Loucy (cell line): ENCODE data around the gene YAE1.

Experiments
- H2AFZ ChIP-seq: fragments of 200-600 bp; sonication (generic); 2 replicates; pipeline ENCODE4 v1.6.0; 2016; ENCODE audit warnings: antibody characterized with exemption, mild to moderate bottlenecking, low read length, moderate library complexity
- H3F3A ChIP-seq: fragments of 200-600 bp; 2 replicates; pipeline ENCODE4 v1.6.0; 2016; ENCODE audit warnings: antibody characterized with exemption, low read depth, mild to moderate bottlenecking
- H3K27me3 ChIP-seq: fragments of 200-600 bp; sonication (generic); 2 replicates; pipeline ENCODE4 v1.6.1; 2014; ENCODE audit warnings: low read length, mild to moderate bottlenecking; ENCODE audit not compliant: insufficient read depth, poor library complexity, severe bottlenecking
- H3K36me3 ChIP-seq: fragments of 200-600 bp; sonication (generic); 2 replicates; pipeline ENCODE4 v1.6.1; 2016; ENCODE audit warnings: low read length; ENCODE audit not compliant: insufficient read depth
- H3K4me1 ChIP-seq: fragments of 200-600 bp; sonication (generic); 2 replicates; pipeline ENCODE4 v1.5.1; 2014; ENCODE audit warnings: low read length, mild to moderate bottlenecking; ENCODE audit not compliant: insufficient read depth, poor library complexity, severe bottlenecking
- H3K4me2 ChIP-seq: fragments of 200-600 bp; sonication (generic); 2 replicates; pipeline ENCODE4 v1.6.0; 2014; ENCODE audit warnings: antibody characterized with exemption, low read length, low read depth, mild to moderate bottlenecking; ENCODE audit not compliant: poor library complexity, severe bottlenecking
- H3K4me3 ChIP-seq: fragments of 200-600 bp; sonication (generic); 2 replicates; pipeline ENCODE4 v1.5.1; 2014; ENCODE audit warnings: low read length, mild to moderate bottlenecking, mixed read lengths; ENCODE audit not compliant: poor library complexity, severe bottlenecking
- H3K79me2 ChIP-seq: fragments of 200-600 bp; sonication (generic); 2 replicates; pipeline ENCODE4 v1.6.1; 2014; ENCODE audit warnings: low read length; ENCODE audit not compliant: insufficient read depth
- H3K9ac ChIP-seq: fragments of 200-600 bp; sonication (generic); 2 replicates; pipeline ENCODE4 v1.6.0; 2014; ENCODE audit warnings: mild to moderate bottlenecking, low read depth, low read length, moderate library complexity; ENCODE audit not compliant: poor library complexity, severe bottlenecking
- H3K9me2 ChIP-seq: fragments of 200-600 bp; sonication (generic); replicated peaks from 2 replicates; pipeline ENCODE4 v1.6.1; 2016; ENCODE audit warnings: low read depth, low read length, mixed read lengths
- H3K9me3 ChIP-seq: fragments of 200-600 bp; sonication (generic); 2 replicates; pipeline ENCODE4 v1.6.1; 2014; ENCODE audit warnings: mild to moderate bottlenecking, antibody characterized with exemption, low read length, low read depth; ENCODE audit not compliant: insufficient read depth
- H4K20me1 ChIP-seq: fragments of 200-600 bp; sonication (generic); 2 replicates; pipeline ENCODE4 v1.6.0; 2014; ENCODE audit warnings: antibody characterized with exemption, low read length, mild to moderate bottlenecking; ENCODE audit not compliant: insufficient read depth, poor library complexity, severe bottlenecking
- EZH2phosphoT487 ChIP-seq: fragments of 200-600 bp; IDR thresholded peaks from 2 replicates; pipeline ENCODE4 v1.6.1; 2018; ENCODE audit warnings: antibody characterized with exemption, mild to moderate bottlenecking, moderate library complexity, borderline replicate concordance
- TF ChIP-seq, protein P1 (sequence below): fragments of 200-600 bp; sonication (generic); conservative IDR thresholded peaks from 2 replicates; pipeline ENCODE4 v1.5.1; 2014; ENCODE audit warnings: mild to moderate bottlenecking, antibody characterized with exemption, low read length

The YAE1 gene

DNA sequence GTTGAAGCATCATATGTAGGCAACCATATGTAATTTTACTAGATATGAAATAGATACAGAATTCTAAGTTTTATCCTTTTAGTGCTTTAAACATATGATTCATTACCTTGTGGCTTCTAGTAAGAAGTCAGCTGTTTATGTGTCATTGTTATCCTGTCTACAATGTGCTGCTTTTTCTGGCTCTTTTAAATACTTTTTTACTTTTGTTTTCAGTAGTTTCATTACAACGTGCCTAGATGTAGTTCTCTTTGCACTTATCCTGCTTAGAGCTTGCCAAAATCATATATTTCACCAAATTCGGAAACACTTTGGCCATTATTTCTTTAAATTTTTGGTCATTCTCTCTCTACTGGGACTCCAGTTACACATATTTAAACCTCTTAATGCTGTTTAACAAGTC lies 26.4 kb downstream of the YAE1 start:
- TF ChIP-seq, protein P1, sequence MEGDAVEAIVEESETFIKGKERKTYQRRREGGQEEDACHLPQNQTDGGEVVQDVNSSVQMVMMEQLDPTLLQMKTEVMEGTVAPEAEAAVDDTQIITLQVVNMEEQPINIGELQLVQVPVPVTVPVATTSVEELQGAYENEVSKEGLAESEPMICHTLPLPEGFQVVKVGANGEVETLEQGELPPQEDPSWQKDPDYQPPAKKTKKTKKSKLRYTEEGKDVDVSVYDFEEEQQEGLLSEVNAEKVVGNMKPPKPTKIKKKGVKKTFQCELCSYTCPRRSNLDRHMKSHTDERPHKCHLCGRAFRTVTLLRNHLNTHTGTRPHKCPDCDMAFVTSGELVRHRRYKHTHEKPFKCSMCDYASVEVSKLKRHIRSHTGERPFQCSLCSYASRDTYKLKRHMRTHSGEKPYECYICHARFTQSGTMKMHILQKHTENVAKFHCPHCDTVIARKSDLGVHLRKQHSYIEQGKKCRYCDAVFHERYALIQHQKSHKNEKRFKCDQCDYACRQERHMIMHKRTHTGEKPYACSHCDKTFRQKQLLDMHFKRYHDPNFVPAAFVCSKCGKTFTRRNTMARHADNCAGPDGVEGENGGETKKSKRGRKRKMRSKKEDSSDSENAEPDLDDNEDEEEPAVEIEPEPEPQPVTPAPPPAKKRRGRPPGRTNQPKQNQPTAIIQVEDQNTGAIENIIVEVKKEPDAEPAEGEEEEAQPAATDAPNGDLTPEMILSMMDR: no peak
- Histone ChIP-seq H3K36me3 (no peaks in the 10 kb centered on the region), H3F3A (no peaks in the 10 kb centered on the region), H4K20me1 (no peaks in the 10 kb centered on the region), H3K4me3 (no peak overlapping the region), H3K9me2 (no peaks in the 10 kb centered on the region), H3K27me3 (no peaks in the 10 kb centered on the region), H3K4me1 (peaks cover 18% of the 10 kb centered on the region), H2AFZ (no peak overlapping the region), H3K4me2 (no peak overlapping the region), H3K79me2 (no peaks in the 10 kb centered on the region), H3K9me3 (no peaks in the 10 kb centered on the region), H3K9ac (no peak overlapping the region)

DNA sequence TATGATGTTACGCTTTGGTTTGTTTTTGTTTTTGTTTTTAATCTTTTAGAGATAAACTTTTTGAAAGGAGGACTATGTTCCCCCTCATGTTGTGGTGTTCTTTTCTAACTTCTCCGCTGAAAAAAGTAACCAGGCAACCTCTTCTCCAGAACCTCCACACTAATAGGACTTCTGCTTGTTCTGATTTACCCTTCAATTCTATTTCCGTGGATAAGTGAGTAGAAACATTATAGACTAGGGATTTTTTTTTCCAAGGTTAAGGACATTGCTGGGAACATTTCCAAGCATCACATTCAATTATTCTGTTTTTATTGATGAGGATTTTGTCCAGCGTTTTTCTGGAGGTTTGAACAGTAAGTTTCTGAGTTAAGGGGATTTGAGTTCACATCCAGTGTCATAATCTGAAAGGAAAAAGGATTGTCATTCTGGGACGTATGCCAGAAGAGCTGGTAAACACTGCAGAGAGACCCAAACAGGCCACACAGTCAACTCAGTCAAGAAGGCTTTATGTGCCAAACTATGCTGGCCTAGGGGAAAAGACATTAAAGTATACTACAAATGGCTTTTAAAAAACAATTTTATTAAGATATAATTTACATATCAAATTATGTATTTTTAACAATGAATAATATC lies 28.9 kb downstream of the YAE1 start:
- Histone ChIP-seq H3F3A (no peaks in the 10 kb centered on the region), H3K4me3 (no peak overlapping the region), H3K4me1 (peaks cover 13% of the 10 kb centered on the region), H3K9ac (no peak overlapping the region), H4K20me1 (no peaks in the 10 kb centered on the region), H3K36me3 (no peaks in the 10 kb centered on the region), H2AFZ (no peak overlapping the region), H3K27me3 (no peaks in the 10 kb centered on the region), H3K79me2 (no peaks in the 10 kb centered on the region), H3K9me3 (no peaks in the 10 kb centered on the region), H3K4me2 (no peak overlapping the region), H3K9me2 (no peaks in the 10 kb centered on the region)
- no peak for TF ChIP-seq EZH2phosphoT487
- TF ChIP-seq, protein P1: no peak

DNA sequence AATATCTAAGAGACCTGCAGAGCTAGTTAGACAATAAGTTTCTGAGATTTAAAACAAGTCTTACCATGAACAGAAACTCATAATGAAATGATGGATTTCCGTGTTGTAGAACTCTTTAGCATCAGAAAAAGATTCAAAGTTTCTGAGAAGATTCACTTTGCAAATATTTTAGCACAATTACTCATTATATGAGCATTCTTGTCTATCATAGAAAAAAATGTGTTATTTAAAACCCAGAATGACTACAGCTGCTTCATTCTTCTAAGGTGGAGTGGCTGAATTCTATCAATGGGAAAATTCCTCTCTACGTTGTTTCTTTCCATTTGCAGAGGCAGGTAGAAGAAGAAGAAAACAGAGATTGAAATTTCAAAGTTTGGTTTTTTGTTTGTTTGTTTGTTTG lies 36.1 kb downstream of the YAE1 start:
- no peaks in the 10 kb centered on the region for H4K20me1 ChIP-seq
- no peak overlapping the region for H3K9ac ChIP-seq
- H3F3A ChIP-seq: no peaks in the 10 kb centered on the region
- no peak overlapping the region for H3K4me2 ChIP-seq
- H3K36me3 ChIP-seq: no peaks in the 10 kb centered on the region
- no peaks in the 10 kb centered on the region for H3K9me3 ChIP-seq
- no peaks in the 10 kb centered on the region for H3K79me2 ChIP-seq
- no peak overlapping the region for H2AFZ ChIP-seq
- H3K27me3 ChIP-seq: no peaks in the 10 kb centered on the region
- TF ChIP-seq, protein P1: no peak
- no peak for TF ChIP-seq EZH2phosphoT487
- no peaks in the 10 kb centered on the region for H3K9me2 ChIP-seq
- no peak overlapping the region for H3K4me3 ChIP-seq
- H3K4me1 ChIP-seq: peaks cover 11% of the 10 kb centered on the region
